Right lobe of liver (tissue), 4 donors: ENCODE results near the gene SERINC2.

ENCODE experiments used
- CTCF ChIP-seq, 4 donors: fragments of 200-600 bp in 3 of 4; fragments of 450-650 bp in 1 of 4; IDR thresholded peaks; one replicate each; pipeline versions ENCODE4 v1.5.1 to v1.8.0; 2016 to 2022; ENCODE audit warnings: antibody characterized with exemption in 4 of 4, mild to moderate bottlenecking in 2 of 4
- POLR2A ChIP-seq: fragments of 450-650 bp; IDR thresholded peaks from one replicate; pipeline ENCODE4 v1.6.1; 2017; ENCODE audit warnings: antibody characterized with exemption, mild to moderate bottlenecking
- donor health status: DM: no; HTN: no; CAD: no.
- donor health status: DM: no; HTN: no; CAD: no.
- donor health status: DM: no; HTN: yes; CAD: no.

GRCh38 chr1:31393463-31393862, 19.6 kb upstream of the SERINC2 start:
- TF ChIP-seq POLR2A, result no peak
- no peak for TF ChIP-seq CTCF (IDR thresholded peaks at IDR 0.05)
